Neutrophil (primary cell): ENCODE data around the gene ZNF586.
"Not testable (repeated sequence)": the region's sequence is repeated elsewhere in the genome, so short reads cannot be mapped to it uniquely, and the experiment has no call there.

Experiments
- H3K27ac ChIP-seq: fragments of 200-600 bp; sonication (generic); 2 replicates; pipeline ENCODE4 v1.5.1; 2016; ENCODE audit warnings: mild to moderate bottlenecking, moderate library complexity
- H3K27me3 ChIP-seq: fragments of 200-600 bp; sonication (generic); 2 replicates; pipeline ENCODE4 v1.6.0; 2016; ENCODE audit warnings: mild to moderate bottlenecking
- H3K36me3 ChIP-seq: fragments of 200-600 bp; sonication (generic); 2 replicates; pipeline ENCODE4 v1.5.1; 2017
- H3K4me1 ChIP-seq, 2 experiments: fragments of 200-600 bp in 1 of 2; sonication (generic) in 1 of 2; 1 replicate in 1 of 2; 2 replicates in 1 of 2; pipeline versions ENCODE4 v1.5.1 to v1.6.1; 2013 to 2016; ENCODE audit warnings: low read depth in 1 of 2, low read length in 1 of 2, mild to moderate bottlenecking in 1 of 2, moderate library complexity in 1 of 2; ENCODE audit not compliant: control insufficient read depth in 1 of 2, insufficient read depth in 1 of 2
- H3K4me3 ChIP-seq, 2 experiments: fragments of 200-600 bp in 1 of 2; sonication (generic) in 1 of 2; 1 replicate in 1 of 2; 2 replicates in 1 of 2; pipeline ENCODE4 v1.5.1; 2013 to 2016; ENCODE audit warnings: low read depth in 1 of 2, low read length in 1 of 2, mild to moderate bottlenecking in 1 of 2, moderate library complexity in 1 of 2
- H3K9me3 ChIP-seq: fragments of 200-600 bp; sonication (generic); 2 replicates; pipeline ENCODE4 v1.5.1; 2016
- CTCF ChIP-seq: fragments of 200-600 bp; sonication (generic); IDR thresholded peaks from 2 replicates; pipeline ENCODE4 v1.5.1; 2016; ENCODE audit warnings: antibody characterized with exemption

Gene ZNF586

GRCh38 chr19:57807541-57807940 lies 38.1 kb downstream of the ZNF586 start:
- H3K9me3 ChIP-seq, result no peaks in the 10 kb centered on the region
- H3K36me3 ChIP-seq, result peaks cover 40% of the 10 kb centered on the region
- H3K4me1 ChIP-seq, result peaks cover 53 to 63% of the 10 kb centered on the region in 2 experiments
- H3K27me3 ChIP-seq, result no peaks in the 10 kb centered on the region
- TF ChIP-seq CTCF, result no peak
- H3K4me3 ChIP-seq, result no peak overlapping the region
- H3K27ac ChIP-seq, result peak overlapping the region; percentile 46

GRCh38 chr19:57810410-57811295 lies 41.2 kb downstream of the ZNF586 start:
- H3K9me3 ChIP-seq, H3K4me3 ChIP-seq, H3K27me3 ChIP-seq: not testable (repeated sequence)
- peaks cover 40% of the 10 kb centered on the region for H3K36me3 ChIP-seq
- H3K27ac ChIP-seq, result peak overlapping the region; percentile 28
- peaks cover 47 to 57% of the 10 kb centered on the region in 2 experiments for H3K4me1 ChIP-seq

- Histone ChIP-seq H3K4me1 (peaks cover 42 to 49% of the 10 kb centered on the region in 2 experiments), H3K27me3 (no peaks in the 10 kb centered on the region), H3K9me3 (no peaks in the 10 kb centered on the region), H3K27ac (peak overlapping the region; percentile 90), H3K4me3 (peak overlapping the region; percentile 82 to 96), H3K36me3 (peaks cover 38% of the 10 kb centered on the region)
- TF ChIP-seq CTCF, result no peak
Measured at GRCh38 chr19:57812226-57812625, 42.8 kb downstream of the ZNF586 start.

- H3K36me3 ChIP-seq, result peaks cover 29% of the 10 kb centered on the region
- peak overlapping the region; percentile 82 to 96 for H3K4me3 ChIP-seq
- H3K27me3 ChIP-seq, H3K9me3 ChIP-seq: not testable (repeated sequence)
- peaks cover 38 to 44% of the 10 kb centered on the region in 2 experiments for H3K4me1 ChIP-seq
- H3K27ac ChIP-seq, result peak overlapping the region; percentile 90
Measured at GRCh38 chr19:57812975-57813820, 43.7 kb downstream of the ZNF586 start.

GRCh38 chr19:57813919-57814504 lies 44.5 kb downstream of the ZNF586 start:
- Histone ChIP-seq H3K27me3 (no peaks in the 10 kb centered on the region), H3K27ac (peak overlapping the region; percentile 90), H3K36me3 (peaks cover 23% of the 10 kb centered on the region), H3K9me3 (no peaks in the 10 kb centered on the region), H3K4me1 (peaks cover 45 to 51% of the 10 kb centered on the region in 2 experiments), H3K4me3 (peak overlapping the region; percentile 82 to 96)
- TF ChIP-seq CTCF, result no peak

GRCh38 chr19:57814505-57815246 lies 45.2 kb downstream of the ZNF586 start, which contains the start of gene ZNF552:
Gene ZNF552, minus strand, starts transcription at chr19:57814913. Its CDS starts 170 bp downstream, at chr19:57814743.
- peaks cover 49 to 55% of the 10 kb centered on the region in 2 experiments for H3K4me1 ChIP-seq
- peaks cover 16% of the 10 kb centered on the region for H3K36me3 ChIP-seq
- H3K27me3 ChIP-seq, result no peaks in the 10 kb centered on the region
- peak within 1 kb of the TSS; percentile 90 for H3K27ac ChIP-seq
- no peaks in the 10 kb centered on the region for H3K9me3 ChIP-seq
- no peak for TF ChIP-seq CTCF
- peak within 1 kb of the TSS; percentile 82 to 96 for H3K4me3 ChIP-seq
